ENCODE results near the gene PTGIS.

Gene PTGIS

GRCh38 chr20:49469060-49469459 is 98.9 kb downstream of the PTGIS start:
- no peak for DNase-seq (ENCODE audit: low spot score)

- no peak for DNase-seq (ENCODE audit: low spot score)
These were observed 99.5 kb downstream of the PTGIS start for GRCh38 chr20:49468412-49468811.

- no peak for DNase-seq (ENCODE audit: low spot score)
These were observed 101.6 kb downstream of the PTGIS start for GRCh38 chr20:49466114-49466912.

GRCh38 chr20:49464556-49464955 is 103.4 kb downstream of the PTGIS start:
- no peak for DNase-seq (ENCODE audit: low spot score)

DNA sequence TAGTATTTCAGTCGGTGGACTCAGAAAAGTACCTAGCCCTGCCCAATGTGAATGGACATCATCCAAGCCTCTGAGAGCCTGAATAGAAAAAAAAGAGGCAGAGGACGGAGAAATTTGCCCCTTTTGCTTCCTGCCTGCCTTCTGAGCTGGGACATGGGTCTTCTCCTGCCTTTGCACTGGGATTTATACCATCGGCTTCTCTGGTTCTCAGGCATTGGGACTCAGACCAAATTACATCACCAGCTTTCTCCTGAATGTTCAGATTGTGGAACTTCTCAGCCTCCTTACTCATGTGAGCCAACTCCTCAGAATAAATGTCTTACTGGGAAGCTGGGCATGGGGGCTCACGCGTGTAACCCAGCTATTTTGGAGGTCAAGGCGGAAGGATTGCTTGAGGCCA is 105.3 kb downstream of the PTGIS start:
- DNase-seq (ENCODE audit: low spot score): no peak

GRCh38 chr20:49461894-49462620 is 105.9 kb downstream of the PTGIS start:
- no peak for DNase-seq (ENCODE audit: low spot score)

DNA sequence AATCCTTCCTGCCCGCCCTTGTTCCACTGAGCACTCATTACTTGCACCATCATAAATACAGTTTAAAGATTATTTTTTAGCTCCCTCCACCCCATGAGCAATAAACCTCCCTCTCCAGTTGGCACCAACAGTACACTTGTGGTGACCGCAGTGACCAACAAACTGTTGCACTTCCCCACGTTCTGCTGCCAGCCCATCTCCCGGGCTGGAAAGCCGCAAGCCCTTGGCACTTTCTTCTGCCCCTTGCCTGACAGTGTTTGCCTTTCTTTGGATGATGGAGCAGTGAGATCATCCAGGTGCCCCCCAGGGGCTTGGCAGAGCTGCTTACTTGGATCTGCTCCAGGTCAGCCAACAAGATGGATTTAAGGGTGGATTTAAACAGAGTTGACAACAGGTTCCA is 107.0 kb downstream of the PTGIS start:
- no peak for DNase-seq (ENCODE audit: low spot score)

- no peak for DNase-seq (ENCODE audit: low spot score)
These were observed 107.8 kb downstream of the PTGIS start for GRCh38 chr20:49460131-49460530.

GRCh38 chr20:49459684-49460083 is 108.3 kb downstream of the PTGIS start:
- no peak for DNase-seq (ENCODE audit: low spot score)

DNA sequence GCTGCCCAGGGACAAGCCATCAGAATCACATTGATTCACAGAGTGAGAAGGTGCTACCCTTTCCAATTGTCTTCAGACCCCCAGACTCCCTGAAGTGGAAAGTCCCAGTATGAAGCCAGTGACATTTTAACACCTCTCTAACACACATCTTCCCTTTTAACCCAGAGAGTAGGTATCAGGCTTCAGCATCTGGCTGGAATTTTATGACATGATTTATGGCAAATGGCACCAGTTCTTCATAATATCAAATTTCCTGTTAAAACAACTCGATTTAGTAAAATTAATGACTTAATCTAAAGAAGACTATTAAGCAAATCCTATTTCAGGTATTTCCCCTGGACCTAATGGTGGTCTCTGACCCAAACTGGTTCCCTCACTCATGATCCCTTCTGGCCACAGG is 110.5 kb downstream of the PTGIS start:
- no peak for DNase-seq (ENCODE audit: low spot score)

- no peak for DNase-seq (ENCODE audit: low spot score)
These were observed 111.3 kb downstream of the PTGIS start for GRCh38 chr20:49456646-49457045.

GRCh38 chr20:49455691-49456090 is 112.2 kb downstream of the PTGIS start:
- no peak for DNase-seq (ENCODE audit: low spot score)

Measured in hematopoietic multipotent progenitor cell treated with erythropoietin and hydrocortisone succinate and interleukin-3 and kit ligand, for 15 days (in vitro differentiated cells).